ENCODE results near the gene ZNF771. TPM values are rescaled to one million over a fixed set of nuclear protein-coding genes. Genes with fewer than 3 reads are reported as not detected.
A peak's percentile ranks its signal among the peaks of the same experiment; 100 is the strongest.

The ZNF771 gene
- total and polyA plus RNA-seq, 9 of the 15 experiments (the other 6 are each of a cell fraction or from before 2014, with no cell fraction given), result 1.5 to 12.6 (median 4.4) TPM

DNA sequence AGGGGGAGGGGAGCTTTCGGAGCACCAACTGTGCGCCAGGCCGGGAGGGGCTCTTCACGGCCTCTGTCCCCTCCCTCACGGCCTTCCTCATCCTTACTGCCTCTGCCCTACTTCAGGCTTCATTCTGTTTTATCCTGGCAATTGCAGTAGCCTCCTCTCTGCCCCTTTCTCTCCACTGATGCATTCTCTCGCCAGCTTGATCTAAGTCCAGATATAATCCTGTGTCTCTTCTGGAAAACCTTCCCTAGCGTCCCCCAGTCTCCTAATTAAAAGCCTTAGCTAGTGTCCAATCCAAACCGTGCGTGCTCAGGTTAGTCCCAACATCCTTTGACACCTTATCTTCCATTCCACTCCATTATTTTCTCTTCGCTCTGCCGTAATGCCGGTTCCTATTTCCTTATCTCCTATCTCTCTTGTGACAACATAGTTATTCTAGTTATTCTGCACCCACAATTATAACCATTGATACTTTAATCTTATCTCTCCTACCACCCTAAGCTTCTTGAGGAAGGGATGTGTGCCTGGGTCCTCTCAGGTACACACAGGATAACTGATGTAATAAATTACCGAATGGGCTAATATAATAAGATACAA, 11.3 kb upstream of the ZNF771 start (continued):
- TF ChIP-seq, protein P1, sequence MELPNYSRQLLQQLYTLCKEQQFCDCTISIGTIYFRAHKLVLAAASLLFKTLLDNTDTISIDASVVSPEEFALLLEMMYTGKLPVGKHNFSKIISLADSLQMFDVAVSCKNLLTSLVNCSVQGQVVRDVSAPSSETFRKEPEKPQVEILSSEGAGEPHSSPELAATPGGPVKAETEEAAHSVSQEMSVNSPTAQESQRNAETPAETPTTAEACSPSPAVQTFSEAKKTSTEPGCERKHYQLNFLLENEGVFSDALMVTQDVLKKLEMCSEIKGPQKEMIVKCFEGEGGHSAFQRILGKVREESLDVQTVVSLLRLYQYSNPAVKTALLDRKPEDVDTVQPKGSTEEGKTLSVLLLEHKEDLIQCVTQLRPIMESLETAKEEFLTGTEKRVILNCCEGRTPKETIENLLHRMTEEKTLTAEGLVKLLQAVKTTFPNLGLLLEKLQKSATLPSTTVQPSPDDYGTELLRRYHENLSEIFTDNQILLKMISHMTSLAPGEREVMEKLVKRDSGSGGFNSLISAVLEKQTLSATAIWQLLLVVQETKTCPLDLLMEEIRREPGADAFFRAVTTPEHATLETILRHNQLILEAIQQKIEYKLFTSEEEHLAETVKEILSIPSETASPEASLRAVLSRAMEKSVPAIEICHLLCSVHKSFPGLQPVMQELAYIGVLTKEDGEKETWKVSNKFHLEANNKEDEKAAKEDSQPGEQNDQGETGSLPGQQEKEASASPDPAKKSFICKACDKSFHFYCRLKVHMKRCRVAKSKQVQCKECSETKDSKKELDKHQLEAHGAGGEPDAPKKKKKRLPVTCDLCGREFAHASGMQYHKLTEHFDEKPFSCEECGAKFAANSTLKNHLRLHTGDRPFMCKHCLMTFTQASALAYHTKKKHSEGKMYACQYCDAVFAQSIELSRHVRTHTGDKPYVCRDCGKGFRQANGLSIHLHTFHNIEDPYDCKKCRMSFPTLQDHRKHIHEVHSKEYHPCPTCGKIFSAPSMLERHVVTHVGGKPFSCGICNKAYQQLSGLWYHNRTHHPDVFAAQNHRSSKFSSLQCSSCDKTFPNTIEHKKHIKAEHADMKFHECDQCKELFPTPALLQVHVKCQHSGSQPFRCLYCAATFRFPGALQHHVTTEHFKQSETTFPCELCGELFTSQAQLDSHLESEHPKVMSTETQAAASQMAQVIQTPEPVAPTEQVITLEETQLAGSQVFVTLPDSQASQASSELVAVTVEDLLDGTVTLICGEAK (IDR thresholded peaks at IDR 0.05), result no peak
- TF ChIP-seq, protein P1 (CRISPR knock-in tag; IDR thresholded peaks at IDR 0.05), result no peak
- TF ChIP-seq CHD1 (IDR thresholded peaks at IDR 0.05; ENCODE audit: low read length), result no peak
- TF ChIP-seq JUN (IDR thresholded peaks at IDR 0.05; ENCODE audit: borderline replicate concordance, low read depth, low read length), result no peak
- TF ChIP-seq JUN (CRISPR knock-in tag; IDR thresholded peaks at IDR 0.05; ENCODE audit: borderline replicate concordance), result no peak
- TF ChIP-seq, protein P2, sequence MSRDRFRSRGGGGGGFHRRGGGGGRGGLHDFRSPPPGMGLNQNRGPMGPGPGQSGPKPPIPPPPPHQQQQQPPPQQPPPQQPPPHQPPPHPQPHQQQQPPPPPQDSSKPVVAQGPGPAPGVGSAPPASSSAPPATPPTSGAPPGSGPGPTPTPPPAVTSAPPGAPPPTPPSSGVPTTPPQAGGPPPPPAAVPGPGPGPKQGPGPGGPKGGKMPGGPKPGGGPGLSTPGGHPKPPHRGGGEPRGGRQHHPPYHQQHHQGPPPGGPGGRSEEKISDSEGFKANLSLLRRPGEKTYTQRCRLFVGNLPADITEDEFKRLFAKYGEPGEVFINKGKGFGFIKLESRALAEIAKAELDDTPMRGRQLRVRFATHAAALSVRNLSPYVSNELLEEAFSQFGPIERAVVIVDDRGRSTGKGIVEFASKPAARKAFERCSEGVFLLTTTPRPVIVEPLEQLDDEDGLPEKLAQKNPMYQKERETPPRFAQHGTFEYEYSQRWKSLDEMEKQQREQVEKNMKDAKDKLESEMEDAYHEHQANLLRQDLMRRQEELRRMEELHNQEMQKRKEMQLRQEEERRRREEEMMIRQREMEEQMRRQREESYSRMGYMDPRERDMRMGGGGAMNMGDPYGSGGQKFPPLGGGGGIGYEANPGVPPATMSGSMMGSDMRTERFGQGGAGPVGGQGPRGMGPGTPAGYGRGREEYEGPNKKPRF (IDR thresholded peaks at IDR 0.05; ENCODE audit: low read depth, low read length), result no peak
- no peak for TF ChIP-seq PCBP1 (IDR thresholded peaks at IDR 0.05; ENCODE audit: low read depth, low read length, poor library complexity, severe bottlenecking)
- peak; percentile 2 for TF ChIP-seq PRPF4 (IDR thresholded peaks at IDR 0.05; ENCODE audit: insufficient read depth, low read depth, low read length, poor library complexity, severe bottlenecking)
- no peak for TF ChIP-seq PPARD (CRISPR knock-in tag; IDR thresholded peaks at IDR 0.05)
- no peak for TF ChIP-seq EP400 (IDR thresholded peaks at IDR 0.05)
- TF ChIP-seq SREBF1 (IDR thresholded peaks at IDR 0.05; ENCODE audit: borderline replicate concordance, low read depth, low read length), result 0 out of 2 replicates have a peak, but pooled peaks have one; percentile 18
- TF ChIP-seq DDX20 (tag; IDR thresholded peaks at IDR 0.05; ENCODE audit: low read depth), result no peak
- TF ChIP-seq, protein P3, sequence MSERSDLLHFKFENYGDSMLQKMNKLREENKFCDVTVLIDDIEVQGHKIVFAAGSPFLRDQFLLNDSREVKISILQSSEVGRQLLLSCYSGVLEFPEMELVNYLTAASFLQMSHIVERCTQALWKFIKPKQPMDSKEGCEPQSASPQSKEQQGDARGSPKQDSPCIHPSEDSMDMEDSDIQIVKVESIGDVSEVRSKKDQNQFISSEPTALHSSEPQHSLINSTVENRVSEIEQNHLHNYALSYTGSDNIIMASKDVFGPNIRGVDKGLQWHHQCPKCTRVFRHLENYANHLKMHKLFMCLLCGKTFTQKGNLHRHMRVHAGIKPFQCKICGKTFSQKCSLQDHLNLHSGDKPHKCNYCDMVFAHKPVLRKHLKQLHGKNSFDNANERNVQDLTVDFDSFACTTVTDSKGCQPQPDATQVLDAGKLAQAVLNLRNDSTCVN (CRISPR knock-in tag; IDR thresholded peaks at IDR 0.05), result 0 out of 2 replicates have a peak, but pooled peaks have one; percentile 13
- TF ChIP-seq HMG20B (CRISPR knock-in tag; IDR thresholded peaks at IDR 0.05), result no peak
- TF ChIP-seq STAT5B (CRISPR knock-in tag; IDR thresholded peaks at IDR 0.05), result no peak
- no peak for TF ChIP-seq ZNF766 (CRISPR knock-in tag; conservative IDR thresholded peaks at IDR 0.05)

All from K562 (cell line).